Measurements from ENCODE around the gene C14orf119.

Gene C14orf119

GRCh38 chr14:23125933-23126524 lies 30.7 kb downstream of the C14orf119 start:
- DNase-seq (ENCODE audit: low read depth in 2 of 2, low spot score in 1 of 2), result no peak

GRCh38 chr14:23126548-23127278 lies 31.4 kb downstream of the C14orf119 start:
- no peak for DNase-seq (ENCODE audit: low read depth in 2 of 2, low spot score in 1 of 2)

GRCh38 chr14:23127861-23128260 lies 32.6 kb downstream of the C14orf119 start:
- DNase-seq (ENCODE audit: low read depth in 2 of 2, low spot score in 1 of 2), result no peak

GRCh38 chr14:23128969-23129758 lies 33.9 kb downstream of the C14orf119 start:
- DNase-seq (ENCODE audit: low read depth in 2 of 2, low spot score in 1 of 2), result no peak

GRCh38 chr14:23129759-23130316 lies 34.5 kb downstream of the C14orf119 start:
- no peak for DNase-seq (ENCODE audit: low read depth in 2 of 2, low spot score in 1 of 2)

- no peak for DNase-seq (ENCODE audit: low read depth in 2 of 2, low spot score in 1 of 2)
Measured at GRCh38 chr14:23130871-23131270, 35.6 kb downstream of the C14orf119 start.

- DNase-seq (ENCODE audit: low read depth in 2 of 2, low spot score in 1 of 2), result no peak
Measured at GRCh38 chr14:23131482-23131881, 36.2 kb downstream of the C14orf119 start.

- DNase-seq (ENCODE audit: low read depth in 2 of 2, low spot score in 1 of 2), result no peak
Measured at GRCh38 chr14:23132970-23133369, 37.7 kb downstream of the C14orf119 start.

GRCh38 chr14:23136566-23137133 lies 41.3 kb downstream of the C14orf119 start:
- DNase-seq (ENCODE audit: low read depth in 2 of 2, low spot score in 1 of 2), result no peak

GRCh38 chr14:23137192-23137812 lies 42.0 kb downstream of the C14orf119 start:
- DNase-seq (ENCODE audit: low read depth in 2 of 2, low spot score in 1 of 2), result no peak

- DNase-seq (ENCODE audit: low read depth in 2 of 2, low spot score in 1 of 2), result no peak
Measured at GRCh38 chr14:23137813-23138535, 42.7 kb downstream of the C14orf119 start.

GRCh38 chr14:23139874-23140273 lies 44.6 kb downstream of the C14orf119 start:
- no peak for DNase-seq (ENCODE audit: low read depth in 2 of 2, low spot score in 1 of 2)

- no peak for DNase-seq (ENCODE audit: low read depth in 2 of 2, low spot score in 1 of 2)
Measured at GRCh38 chr14:23140371-23140770, 45.1 kb downstream of the C14orf119 start.

GRCh38 chr14:23141706-23142444 lies 46.6 kb downstream of the C14orf119 start:
- DNase-seq (ENCODE audit: low read depth in 2 of 2, low spot score in 1 of 2), result no peak

- no peak for DNase-seq (ENCODE audit: low read depth in 2 of 2, low spot score in 1 of 2)
Measured at GRCh38 chr14:23142826-23143225, 47.5 kb downstream of the C14orf119 start.

- no peak for DNase-seq (ENCODE audit: low read depth in 2 of 2, low spot score in 1 of 2)
Measured at GRCh38 chr14:23143911-23144310, 48.6 kb downstream of the C14orf119 start.

GRCh38 chr14:23145794-23146350 lies 50.6 kb downstream of the C14orf119 start:
- DNase-seq (ENCODE audit: low read depth in 2 of 2, low spot score in 1 of 2), result no peak

- DNase-seq (ENCODE audit: low read depth in 2 of 2, low spot score in 1 of 2), result no peak
Measured at GRCh38 chr14:23146351-23146910, 51.1 kb downstream of the C14orf119 start.

GRCh38 chr14:23146980-23147379 lies 51.7 kb downstream of the C14orf119 start:
- DNase-seq (ENCODE audit: low read depth in 2 of 2, low spot score in 1 of 2), result no peak

All from stimulated activated CD8-positive, alpha-beta memory T cell treated with anti-CD3 and anti-CD28 coated beads, Interleukin-4, amount 100 ng/mL, for 1 hour (primary cell).